GM21360 (cell line): Measurements from ENCODE around the gene CCDC93.

Experiments
- ATAC-seq: cut with Tn5 transposase; IDR thresholded peaks from one replicate; pipeline ENCODE4 v1.9.1; 2021; ENCODE audit warnings: mild to moderate bottlenecking, moderate library complexity; ENCODE audit not compliant: unreplicated experiment

Gene CCDC93

GRCh38 chr2:117918608-117919007 lies 95.3 kb downstream of the CCDC93 start:
- peak; percentile 64 for ATAC-seq

GRCh38 chr2:117917223-117917917 lies 96.5 kb downstream of the CCDC93 start:
- no peak for ATAC-seq

GRCh38 chr2:117902933-117903332 lies 110.9 kb downstream of the CCDC93 start:
- no peak for ATAC-seq

- no peak for ATAC-seq
These were observed 125.0 kb downstream of the CCDC93 start for GRCh38 chr2:117888897-117889296.

GRCh38 chr2:117885308-117885707 lies 128.6 kb downstream of the CCDC93 start:
- no peak for ATAC-seq

GRCh38 chr2:117879003-117879402 lies 134.9 kb downstream of the CCDC93 start:
- ATAC-seq, result no peak

- ATAC-seq, result no peak
These were observed 138.1 kb downstream of the CCDC93 start for GRCh38 chr2:117875786-117876185.
